Measurements from ENCODE around the gene BICDL2. TPM values are rescaled to one million over a fixed set of nuclear protein-coding genes. Genes with fewer than 3 reads are reported as not detected.

Gene BICDL2
- total and polyA plus RNA-seq, 9 of the 15 experiments (the other 6 are each of a cell fraction or from before 2014, with no cell fraction given) = 0.09 to 0.28 (median 0.09) TPM; not detected in 6

DNA sequence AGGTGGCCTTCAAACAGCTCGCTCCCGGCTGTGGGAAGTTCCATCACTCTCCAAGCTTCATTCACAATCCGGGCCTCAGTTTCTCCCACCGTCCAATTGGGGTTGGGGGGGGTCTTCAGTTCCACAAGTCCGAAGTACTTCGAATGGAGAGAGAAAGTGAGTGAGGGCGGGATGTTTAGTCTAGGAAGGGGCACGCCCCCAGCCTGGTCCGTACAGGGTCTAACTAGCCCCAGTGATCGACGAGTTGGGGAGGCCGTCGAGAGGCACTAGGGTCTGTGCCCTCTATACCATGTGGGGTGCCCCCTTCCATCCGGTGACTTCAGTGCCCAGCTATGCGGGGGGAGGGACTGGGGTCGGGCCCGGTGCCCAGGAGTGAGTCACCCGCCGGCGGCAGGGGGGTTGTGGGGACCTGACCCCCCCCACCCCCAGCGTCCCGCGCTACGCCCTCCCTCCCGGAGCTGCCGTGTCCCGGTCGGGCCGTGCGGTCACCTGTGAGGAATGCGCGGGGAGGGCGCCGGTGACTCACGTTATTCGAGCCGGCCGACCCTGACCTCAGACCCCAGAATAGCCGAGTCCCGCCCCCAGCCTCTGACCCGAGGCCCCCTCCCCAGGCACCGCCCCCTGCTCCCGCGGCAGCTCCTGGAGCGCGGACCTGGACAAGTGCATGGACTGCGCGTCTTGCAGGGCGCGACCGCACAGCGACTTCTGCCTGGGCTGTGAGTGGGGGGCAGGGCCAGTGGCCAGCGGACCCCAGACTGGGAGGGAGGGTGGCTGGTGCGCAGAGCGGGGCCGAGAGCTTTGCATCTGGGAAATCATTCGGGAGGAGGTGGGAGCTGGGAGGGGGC is 15.9 kb downstream of the BICDL2 start (continued):
- TF ChIP-seq, protein P1, sequence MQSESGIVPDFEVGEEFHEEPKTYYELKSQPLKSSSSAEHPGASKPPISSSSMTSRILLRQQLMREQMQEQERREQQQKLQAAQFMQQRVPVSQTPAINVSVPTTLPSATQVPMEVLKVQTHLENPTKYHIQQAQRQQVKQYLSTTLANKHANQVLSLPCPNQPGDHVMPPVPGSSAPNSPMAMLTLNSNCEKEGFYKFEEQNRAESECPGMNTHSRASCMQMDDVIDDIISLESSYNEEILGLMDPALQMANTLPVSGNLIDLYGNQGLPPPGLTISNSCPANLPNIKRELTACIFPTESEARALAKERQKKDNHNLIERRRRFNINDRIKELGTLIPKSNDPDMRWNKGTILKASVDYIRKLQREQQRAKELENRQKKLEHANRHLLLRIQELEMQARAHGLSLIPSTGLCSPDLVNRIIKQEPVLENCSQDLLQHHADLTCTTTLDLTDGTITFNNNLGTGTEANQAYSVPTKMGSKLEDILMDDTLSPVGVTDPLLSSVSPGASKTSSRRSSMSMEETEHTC (IDR thresholded peaks at IDR 0.05) = no peak
- peak; percentile 46; the same call in 1 of the 2 replicates for TF ChIP-seq EP400 (IDR thresholded peaks at IDR 0.05)
- no peak; the same call in 1 of the 2 replicates for TF ChIP-seq CHD2 (IDR thresholded peaks at IDR 0.05; ENCODE audit: low read depth, low read length)
- TF ChIP-seq CBFA2T2 (conservative IDR thresholded peaks at IDR 0.05) = no peak
- peak; percentile 71 for TF ChIP-seq ATF7 (IDR thresholded peaks at IDR 0.05)
- TF ChIP-seq HEY1 (CRISPR knock-in tag; IDR thresholded peaks at IDR 0.05; ENCODE audit: borderline replicate concordance) = no peak
- TF ChIP-seq, protein P2, sequence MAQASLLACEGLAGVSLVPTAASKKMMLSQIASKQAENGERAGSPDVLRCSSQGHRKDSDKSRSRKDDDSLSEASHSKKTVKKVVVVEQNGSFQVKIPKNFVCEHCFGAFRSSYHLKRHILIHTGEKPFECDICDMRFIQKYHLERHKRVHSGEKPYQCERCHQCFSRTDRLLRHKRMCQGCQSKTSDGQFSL (CRISPR knock-in tag; IDR thresholded peaks at IDR 0.05) = peak; percentile 93
- TF ChIP-seq, protein P2 (tag; IDR thresholded peaks at IDR 0.05) = peak in 1 of 2 experiments; percentile 84; a peak in 2 of 4 replicates
- no peak for TF ChIP-seq ZNF785 (CRISPR knock-in tag; IDR thresholded peaks at IDR 0.05)
- TF ChIP-seq ARID1B (IDR thresholded peaks at IDR 0.05) = peak; percentile 69; the same call in 1 of the 2 replicates
- TF ChIP-seq XRCC5 (IDR thresholded peaks at IDR 0.05; ENCODE audit: low read depth, low read length) = no peak
- peak; percentile 19 for TF ChIP-seq SMAD1 (IDR thresholded peaks at IDR 0.05; ENCODE audit: low read depth, low read length, partially characterized antibody)
- TF ChIP-seq, protein P3, sequence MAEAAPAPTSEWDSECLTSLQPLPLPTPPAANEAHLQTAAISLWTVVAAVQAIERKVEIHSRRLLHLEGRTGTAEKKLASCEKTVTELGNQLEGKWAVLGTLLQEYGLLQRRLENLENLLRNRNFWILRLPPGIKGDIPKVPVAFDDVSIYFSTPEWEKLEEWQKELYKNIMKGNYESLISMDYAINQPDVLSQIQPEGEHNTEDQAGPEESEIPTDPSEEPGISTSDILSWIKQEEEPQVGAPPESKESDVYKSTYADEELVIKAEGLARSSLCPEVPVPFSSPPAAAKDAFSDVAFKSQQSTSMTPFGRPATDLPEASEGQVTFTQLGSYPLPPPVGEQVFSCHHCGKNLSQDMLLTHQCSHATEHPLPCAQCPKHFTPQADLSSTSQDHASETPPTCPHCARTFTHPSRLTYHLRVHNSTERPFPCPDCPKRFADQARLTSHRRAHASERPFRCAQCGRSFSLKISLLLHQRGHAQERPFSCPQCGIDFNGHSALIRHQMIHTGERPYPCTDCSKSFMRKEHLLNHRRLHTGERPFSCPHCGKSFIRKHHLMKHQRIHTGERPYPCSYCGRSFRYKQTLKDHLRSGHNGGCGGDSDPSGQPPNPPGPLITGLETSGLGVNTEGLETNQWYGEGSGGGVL (CRISPR knock-in tag; IDR thresholded peaks at IDR 0.05) = no peak
- no peak for TF ChIP-seq PHF21A (IDR thresholded peaks at IDR 0.05; ENCODE audit: borderline replicate concordance, low read depth)
- TF ChIP-seq, protein P4, sequence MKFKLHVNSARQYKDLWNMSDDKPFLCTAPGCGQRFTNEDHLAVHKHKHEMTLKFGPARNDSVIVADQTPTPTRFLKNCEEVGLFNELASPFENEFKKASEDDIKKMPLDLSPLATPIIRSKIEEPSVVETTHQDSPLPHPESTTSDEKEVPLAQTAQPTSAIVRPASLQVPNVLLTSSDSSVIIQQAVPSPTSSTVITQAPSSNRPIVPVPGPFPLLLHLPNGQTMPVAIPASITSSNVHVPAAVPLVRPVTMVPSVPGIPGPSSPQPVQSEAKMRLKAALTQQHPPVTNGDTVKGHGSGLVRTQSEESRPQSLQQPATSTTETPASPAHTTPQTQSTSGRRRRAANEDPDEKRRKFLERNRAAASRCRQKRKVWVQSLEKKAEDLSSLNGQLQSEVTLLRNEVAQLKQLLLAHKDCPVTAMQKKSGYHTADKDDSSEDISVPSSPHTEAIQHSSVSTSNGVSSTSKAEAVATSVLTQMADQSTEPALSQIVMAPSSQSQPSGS (CRISPR knock-in tag; IDR thresholded peaks at IDR 0.05) = no peak
- TF ChIP-seq ZNF445 (CRISPR knock-in tag; IDR thresholded peaks at IDR 0.05; ENCODE audit: low read depth) = no peak
- TF ChIP-seq TCF7 (IDR thresholded peaks at IDR 0.05; ENCODE audit: borderline replicate concordance) = no peak
- no peak for TF ChIP-seq KHSRP (IDR thresholded peaks at IDR 0.05)
- TF ChIP-seq HNRNPH1 (optimal IDR thresholded peaks at IDR 0.05; ENCODE audit: low read depth, low read length) = no peak
- peak; percentile 53; the same call in 1 of the 2 replicates for TF ChIP-seq KLF13 (tag; IDR thresholded peaks at IDR 0.05; ENCODE audit: borderline replicate concordance, low read depth)
- TF ChIP-seq, protein P5, sequence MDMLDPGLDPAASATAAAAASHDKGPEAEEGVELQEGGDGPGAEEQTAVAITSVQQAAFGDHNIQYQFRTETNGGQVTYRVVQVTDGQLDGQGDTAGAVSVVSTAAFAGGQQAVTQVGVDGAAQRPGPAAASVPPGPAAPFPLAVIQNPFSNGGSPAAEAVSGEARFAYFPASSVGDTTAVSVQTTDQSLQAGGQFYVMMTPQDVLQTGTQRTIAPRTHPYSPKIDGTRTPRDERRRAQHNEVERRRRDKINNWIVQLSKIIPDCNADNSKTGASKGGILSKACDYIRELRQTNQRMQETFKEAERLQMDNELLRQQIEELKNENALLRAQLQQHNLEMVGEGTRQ (CRISPR knock-in tag; IDR thresholded peaks at IDR 0.05) = 0 out of 2 replicates have a peak, but pooled peaks have one; percentile 44
- TF ChIP-seq SIN3A (IDR thresholded peaks at IDR 0.05; ENCODE audit: borderline replicate concordance in 2 of 2, control insufficient read depth in 1 of 2, low read depth in 2 of 2, low read length in 2 of 2) = no peak

Measured in K562 (cell line).